NCI-H510A treated with DMSO at 0.1 percent for 48 hours (cell line): ENCODE measurements around the gene C1QTNF6.

Source experiments
- DNase-seq: peaks from one replicate; lab custom pipeline; 2025; lab: John Stamatoyannopoulos, UW

Gene C1QTNF6

DNA sequence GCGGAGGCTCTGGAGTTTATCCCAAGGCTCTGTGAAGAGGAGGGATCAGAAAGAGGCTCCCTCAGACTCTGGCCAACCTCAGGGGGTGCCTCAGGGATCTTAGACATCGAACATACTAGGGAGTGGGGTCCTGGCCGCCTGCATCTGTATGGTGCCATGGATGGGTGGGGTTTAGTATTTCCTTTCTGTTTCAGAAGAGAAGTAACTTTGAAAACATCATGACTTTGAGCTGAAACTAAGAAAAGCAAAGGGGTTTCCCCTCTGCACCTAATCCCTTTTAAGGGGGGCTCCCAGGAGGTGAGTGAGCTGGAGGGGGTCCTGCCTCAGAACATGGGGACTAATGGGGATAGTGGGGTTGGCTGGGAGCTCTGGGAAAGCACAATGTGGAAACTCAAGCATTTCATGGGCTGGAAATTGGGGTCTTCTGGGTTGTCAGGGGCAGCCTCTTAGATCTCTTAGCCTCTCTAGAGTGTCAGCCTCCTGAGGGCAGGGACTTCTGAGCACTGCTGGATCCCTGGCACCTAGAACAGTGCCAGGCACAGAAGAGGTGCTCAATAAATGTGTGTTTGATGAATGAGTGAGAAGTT lies 36.0 kb upstream of the C1QTNF6 start:
- DNase-seq: no peak

DNA sequence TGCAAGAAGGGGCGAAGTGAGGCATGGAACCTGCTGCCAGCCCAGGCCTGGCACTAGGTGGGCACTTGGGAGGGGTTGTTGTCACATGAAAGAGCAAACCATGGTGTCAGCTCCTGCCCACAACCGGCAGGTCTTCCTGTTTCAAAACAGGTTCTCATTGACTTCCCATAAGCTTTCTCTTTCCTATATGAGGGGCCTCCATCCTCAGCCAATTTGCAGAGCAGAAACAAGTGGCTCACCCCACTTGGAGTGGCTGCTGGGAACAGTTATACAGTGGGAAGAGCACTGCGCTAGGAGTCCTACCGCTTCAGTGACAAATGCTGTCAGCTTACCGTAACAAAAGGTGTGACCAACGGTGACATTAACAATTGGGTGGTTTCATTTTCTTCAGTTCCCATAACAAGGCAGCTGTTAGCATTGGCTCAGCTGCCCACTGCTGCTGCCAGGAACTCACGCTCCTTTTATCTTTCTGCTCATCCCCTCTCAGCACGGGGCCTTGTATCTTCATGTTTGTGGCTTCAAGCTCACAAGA lies 34.5 kb upstream of the C1QTNF6 start:
- no peak for DNase-seq

DNA sequence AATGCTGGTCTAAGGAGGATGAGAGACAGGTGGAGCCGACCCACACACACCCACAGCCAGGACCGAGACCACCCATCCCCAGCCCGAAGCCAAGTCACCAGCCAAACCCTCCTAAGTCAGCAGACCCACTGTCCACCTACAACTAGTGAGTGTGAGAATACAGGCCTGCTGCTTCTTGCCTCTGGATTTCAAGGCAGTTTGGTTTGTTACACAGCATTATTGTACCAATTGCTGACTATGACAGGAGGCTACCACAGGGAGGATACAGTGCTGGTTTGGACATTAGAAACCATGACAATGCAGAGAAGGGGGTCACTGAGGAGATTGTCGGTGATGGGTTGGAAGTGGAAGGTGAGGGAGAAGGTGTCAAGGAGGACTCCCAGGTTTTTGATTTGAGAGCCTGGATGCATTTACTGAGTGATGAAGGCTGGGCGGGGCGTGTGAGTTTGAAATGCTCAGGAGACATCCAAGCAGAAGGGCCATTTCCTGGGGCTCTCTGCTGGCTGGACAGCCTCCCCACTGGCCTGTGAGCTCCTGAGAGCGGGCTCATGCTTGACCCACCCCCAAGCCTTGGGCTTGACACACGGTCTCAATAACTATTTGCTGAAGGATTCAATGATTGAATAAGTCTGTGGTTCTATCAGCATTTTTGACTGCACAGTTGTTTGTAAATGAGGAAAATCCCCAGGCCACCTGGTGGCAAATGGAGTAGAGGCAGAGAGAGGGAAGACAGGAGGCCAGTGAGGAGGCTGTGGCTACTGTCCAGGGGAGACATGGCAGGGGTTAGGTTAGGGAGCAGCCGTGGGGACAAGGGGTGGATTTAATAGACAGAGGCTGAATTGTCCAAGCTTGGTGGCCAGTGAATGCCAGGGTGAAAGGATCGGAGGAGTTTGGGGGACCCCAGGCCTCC lies 33.6 kb upstream of the C1QTNF6 start:
- DNase-seq: no peak

DNA sequence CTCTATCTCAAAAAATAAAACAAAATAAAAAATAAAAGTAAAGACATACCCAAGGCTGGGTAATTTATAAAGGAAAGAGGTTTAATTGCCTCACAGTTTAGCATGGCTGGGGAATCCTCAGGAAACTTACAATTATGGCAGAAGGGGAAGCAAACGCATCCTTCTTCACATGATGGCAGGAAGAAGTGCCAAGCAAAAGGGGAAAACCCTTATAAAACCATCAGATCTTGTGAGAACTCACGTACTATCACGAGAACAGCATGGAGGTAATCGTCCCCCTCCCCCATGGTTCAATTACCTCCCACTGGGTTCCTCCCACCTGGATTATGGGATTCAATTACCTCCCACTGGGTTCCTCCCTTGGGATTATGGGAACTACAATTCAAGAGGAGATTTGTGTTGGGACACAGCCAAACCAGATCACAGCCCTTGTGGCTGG lies 32.5 kb upstream of the C1QTNF6 start:
- no peak for DNase-seq

DNA sequence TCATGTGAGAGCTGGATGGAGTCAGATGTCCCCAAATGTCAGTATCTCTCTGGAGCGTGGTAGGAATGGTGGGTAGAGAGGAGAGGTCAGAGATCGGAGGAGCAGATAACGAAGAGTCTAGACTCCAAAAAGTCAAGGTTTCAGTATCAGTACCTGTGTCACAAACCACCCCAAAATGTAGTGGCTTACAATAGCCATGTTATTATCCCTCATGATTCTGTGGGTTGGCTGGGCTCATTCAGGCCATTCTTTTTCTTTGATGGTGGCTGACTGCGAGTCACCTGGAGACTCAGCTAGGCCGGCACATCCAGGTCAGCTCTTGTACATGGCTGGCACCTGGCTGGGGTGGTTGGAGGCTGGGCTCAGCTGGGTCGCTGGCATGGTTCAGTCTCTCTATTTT lies 31.5 kb upstream of the C1QTNF6 start:
- DNase-seq: no peak

DNA sequence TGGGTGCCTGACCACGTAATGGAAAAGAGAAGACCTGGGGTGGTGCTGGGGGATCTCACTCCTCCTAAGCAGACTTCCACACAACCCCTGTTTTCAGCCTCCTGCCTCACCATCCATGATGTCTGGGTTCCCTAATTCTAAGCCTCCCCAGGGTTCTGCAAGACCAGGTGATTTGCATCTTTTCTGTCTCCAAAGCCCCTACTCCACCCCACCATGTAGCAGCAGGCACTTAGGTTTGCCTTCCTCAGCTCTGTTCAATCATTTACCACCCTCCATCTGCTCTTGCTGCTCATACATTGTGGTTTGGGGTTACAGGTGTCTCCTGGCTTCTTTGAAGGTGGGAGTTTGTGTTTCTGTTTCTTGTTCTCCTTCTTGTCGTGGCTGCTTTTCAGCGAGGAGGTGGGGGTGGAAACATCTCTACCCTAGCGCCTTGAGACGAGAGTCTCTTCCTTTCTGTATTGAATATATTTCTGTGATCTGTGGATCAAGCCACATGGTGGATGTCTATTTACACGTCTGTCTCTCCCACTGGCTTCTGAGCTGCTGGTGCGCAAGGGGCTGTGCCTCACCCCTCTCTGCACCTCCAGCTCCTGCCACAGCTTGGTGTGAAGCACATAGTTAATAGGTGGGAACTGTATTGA lies 30.8 kb upstream of the C1QTNF6 start:
- DNase-seq: no peak

DNA sequence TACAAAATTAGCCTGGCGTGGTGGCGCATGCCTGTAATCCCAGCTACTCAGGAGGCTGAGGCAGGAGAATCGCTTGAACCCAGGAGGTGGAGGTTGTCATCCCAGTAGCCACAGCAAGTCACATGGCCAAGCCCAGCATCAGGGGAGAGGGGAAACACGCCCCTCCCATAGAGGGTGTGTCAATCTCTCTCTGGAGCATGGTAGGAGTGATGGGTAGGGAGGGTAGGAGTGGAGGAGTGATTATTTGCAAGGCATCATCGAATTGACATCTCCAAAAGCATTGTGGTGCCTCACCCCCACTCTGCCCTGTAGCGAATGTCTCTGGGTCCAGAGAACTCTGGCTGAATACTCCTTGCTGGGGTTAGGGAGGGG lies 30.3 kb upstream of the C1QTNF6 start:
- DNase-seq: no peak

DNA sequence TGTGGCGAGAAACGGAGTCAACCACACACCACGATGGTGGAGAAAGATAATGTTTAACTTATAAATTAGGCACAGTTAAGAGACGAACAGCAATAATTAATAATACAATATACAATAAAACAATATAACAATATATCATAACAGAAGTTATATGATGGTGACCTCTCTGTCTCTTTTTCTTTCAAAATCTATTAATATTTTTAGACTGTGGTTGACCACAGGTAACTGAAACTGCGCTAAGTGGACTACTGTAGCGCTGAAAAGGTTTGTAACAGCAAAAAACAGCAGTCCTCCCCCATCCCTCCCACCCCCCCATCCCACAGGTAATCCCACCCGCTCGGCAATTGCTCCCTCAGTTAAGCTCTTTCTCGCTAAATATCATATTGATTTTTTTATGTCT lies 27.8 kb upstream of the C1QTNF6 start:
- DNase-seq: no peak

DNA sequence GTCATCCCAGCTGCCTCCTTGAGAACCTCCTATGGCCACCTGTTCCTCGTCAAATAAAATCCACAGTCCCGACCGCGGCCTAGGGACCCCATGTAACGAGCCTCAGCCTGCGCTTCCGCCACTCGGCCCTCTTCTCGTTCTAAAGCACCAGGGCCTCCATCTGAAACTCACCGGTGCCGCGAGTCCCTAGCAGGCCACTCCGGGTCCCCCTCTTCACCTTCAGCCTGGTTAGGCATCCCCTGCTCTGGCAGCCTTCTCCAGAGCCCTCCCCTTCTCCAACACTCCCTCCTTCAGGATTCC lies 26.6 kb upstream of the C1QTNF6 start:
- DNase-seq: no peak

DNA sequence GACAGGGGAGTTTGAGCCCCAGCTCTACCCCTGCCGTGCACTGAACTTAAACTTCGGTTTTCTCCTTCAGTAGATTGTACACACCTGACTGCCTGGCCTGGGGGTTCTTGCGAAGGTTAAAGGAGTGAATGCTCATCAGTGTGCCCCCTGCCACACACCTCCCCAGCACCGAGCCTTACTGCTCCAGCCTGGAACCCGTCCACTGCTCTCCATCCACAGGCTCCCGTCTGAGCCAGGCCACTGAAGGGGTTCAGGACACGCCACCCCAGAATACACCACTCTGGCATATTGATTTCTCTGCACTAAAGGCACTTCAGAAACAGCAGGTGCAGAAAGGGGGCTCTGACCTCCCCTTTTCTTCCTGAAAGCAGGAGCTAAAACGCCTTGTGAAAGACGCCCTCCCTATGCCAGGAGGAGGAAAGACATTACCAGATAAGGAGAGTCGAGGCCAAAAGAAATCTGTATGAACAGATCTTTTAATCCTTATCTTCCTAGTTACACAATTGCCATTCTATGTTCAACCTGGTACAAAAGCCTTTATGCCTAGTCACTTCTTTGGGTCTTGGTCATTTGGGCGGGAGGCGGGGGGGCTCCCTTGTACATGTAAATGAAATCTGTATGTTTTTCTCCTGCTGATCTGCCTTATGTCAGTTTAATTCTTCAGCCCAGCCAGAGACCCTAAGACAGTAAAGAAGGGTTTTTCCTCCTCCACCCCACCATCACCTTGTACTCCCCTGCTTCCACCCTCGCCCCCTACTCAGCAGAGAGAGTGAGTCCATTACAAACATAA lies 26.1 kb upstream of the C1QTNF6 start:
- DNase-seq: no peak

DNA sequence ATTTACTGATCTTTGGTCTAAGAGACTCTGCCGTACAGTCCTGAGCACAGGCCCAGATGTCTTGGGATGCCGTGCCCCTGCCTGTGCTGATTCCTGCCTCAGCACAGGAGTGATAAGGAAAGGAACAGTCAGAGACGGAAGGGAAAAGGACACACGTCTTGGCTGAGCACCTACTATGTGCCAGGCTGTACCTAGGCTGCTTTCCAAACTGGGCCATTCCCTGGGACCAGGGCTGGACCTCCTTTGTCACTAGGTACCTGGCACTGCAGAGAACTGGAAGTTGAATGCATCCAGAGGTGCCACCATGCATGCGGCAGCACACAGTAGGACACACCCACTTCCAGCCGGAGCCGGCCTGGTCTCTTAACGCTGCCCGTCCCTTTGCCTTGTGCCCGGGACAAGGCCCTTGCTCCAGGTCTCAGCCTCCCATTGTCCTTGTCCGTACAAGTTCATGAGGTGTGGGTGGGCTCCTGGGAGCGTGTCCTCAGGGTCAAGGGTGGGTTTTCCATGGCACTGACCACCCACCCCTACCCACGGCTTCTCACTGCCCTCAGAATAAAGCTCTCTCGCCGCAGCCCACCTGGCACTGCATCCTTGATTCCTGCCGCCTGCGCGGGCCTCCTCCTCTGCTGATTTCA lies 25.3 kb upstream of the C1QTNF6 start:
- no peak for DNase-seq

DNA sequence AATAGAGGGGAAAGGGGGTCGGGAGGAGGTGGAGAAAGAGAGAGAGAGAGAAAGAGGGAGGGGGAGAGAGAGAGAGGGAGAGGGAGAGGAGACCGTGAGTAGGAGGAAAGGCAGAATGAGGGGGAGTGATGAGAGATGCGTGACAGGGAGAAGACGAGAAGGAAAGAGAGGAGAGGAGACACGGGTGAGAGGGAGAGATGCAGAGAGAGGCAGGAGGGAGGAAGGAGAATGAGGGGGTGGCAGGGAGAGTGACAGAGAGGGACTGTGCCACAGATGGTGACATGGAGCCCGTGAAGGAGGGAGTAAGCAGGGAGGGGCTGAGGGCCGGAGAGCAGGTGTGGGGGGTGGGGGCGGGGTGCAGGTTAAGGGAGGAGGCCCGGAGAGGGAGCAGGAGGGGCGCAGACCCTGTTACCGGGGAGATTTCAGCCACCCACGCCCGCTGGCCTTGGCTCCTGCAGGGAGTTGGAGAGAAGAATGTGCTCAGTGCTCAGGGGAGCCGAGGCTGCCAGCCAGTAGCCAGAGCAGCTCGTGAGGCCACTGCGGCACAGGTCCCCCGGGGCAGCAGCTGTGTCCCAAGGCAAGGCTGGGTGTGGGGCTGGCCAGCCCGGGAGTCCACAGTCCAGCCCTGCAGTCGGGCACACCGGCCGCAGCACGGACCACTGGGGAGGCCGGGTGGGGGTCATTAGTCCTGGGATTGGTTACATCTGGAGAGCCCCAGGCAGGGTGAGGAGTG lies 24.3 kb upstream of the C1QTNF6 start, which contains the start of gene SSTR3:
Gene SSTR3 (minus strand): TSS at position 304 of the 733 bp plus-strand sequence. CDS start 4,674 bp downstream, outside the sequence.
- no peak for DNase-seq

DNA sequence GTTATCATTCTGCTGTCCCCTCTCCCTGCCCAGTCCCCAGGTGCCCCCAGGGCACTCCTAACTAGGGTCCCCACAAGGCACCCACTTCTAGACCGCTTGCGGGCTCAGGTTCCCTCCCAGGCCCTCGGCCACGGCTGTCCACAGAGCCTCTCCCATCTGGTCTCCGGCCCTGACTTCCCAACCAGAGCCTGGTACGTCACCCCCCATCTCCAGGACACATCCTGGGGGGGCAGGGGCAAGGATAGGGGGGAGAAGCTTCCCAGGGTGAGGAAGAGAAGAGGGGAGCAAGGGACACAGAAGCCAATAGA lies 23.8 kb upstream of the C1QTNF6 start:
- DNase-seq: no peak

DNA sequence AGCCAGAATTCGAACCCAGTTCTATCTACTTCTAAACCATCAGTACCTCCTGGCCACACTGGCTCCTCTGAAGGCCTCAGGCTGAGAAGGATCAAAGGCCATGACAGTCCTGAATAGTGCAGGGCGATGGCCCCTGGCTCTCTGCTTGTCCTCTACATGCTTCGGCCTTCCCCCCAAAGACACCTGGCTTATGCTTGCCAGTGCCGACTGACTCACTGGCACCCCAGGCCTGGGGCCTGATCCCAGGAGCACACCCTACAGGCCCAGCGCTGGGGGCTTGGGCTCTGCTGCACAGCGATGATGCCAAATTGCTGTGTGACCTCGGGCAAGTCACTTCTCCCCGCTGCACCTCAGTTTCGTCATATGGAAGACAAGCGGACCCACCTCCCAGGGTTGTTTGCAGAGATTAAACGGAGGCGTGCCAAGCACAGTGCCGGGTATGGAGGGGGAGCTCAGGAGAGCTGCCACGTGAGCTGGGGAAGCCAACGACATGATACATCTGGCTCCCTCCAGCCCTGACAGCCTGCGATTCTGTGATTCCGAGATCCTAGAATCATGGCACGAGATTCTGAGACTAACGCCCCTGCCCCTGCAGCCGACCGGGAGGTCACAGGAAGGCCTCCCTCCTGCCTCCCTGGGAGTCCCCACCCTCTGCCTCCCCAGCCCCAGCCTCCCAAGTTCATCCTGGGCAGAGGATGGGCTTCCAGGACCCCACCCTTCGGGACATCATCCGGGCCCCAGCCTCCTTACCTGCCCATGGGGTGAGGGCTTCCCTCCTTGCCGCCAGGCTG lies 23.2 kb upstream of the C1QTNF6 start:
- DNase-seq: no peak

DNA sequence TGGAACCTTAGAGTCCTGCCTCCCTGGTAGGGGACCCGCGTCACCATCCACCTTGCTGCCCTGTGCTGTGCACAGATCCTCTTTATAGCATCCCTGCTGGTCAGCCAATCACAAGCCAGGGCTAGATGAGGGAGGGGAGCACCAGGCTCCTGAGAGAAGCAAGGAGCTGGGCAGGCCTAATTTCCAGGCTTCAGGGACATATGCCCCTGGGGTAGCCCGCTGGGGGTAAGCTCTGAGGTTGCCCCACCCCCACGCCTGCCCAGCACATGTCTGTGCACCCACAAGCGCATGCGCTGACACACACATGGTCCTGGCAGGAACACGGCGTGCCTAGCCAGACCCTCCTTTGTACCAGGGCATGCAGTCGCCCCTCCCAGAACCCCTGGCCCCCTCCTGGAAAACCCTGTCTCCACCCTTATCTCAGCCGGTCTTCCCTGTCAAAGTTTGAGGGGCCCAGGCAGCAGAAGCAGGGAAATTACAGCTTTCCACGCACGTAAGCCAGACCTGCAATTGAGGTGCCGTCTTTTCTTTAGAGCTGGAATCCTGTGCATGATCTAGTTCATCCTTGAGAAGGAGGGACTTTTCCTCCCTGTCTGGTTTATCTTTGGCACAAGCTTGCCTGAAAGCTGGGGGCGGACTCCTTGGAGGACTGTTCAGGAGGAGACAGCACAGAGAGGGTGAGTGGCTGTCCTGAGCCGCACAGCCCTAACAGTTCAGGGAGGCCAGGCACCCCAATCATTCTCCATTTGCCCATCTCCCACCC lies 22.2 kb upstream of the C1QTNF6 start:
- no peak for DNase-seq

DNA sequence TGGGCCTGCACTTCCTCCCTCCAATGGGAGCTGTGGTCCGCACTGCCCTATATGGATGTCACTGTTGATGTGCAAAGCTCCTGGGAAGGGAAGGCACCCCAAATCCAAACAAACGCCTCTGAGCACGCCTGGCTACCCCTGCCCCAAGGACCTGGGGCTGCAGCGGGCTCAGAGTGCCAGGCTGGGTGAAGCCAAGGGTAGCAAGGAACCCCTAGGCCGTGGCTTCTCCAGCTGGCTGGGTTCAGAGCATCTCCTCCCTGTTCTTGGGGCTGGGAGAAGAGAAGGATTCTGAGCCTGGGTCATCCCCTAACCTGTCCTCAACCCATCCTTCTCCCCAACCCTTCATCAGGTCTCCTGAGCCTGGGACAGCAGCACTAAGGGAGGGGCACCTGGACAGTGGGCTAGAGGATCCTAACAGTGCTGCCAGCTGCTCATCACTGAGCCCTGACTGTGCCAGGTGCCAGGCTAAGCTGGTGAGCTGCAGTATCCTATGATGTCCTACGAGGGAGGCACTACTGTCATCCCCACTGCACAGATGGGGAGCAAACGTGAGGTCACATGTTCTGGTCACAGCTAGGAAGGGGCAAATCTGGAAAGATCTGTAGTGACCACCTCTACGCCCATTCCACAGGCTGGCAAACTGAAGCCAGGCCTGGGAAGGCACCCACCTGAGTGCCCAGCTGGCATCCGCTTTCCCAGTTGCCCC lies 21.2 kb upstream of the C1QTNF6 start:
- no peak for DNase-seq

DNA sequence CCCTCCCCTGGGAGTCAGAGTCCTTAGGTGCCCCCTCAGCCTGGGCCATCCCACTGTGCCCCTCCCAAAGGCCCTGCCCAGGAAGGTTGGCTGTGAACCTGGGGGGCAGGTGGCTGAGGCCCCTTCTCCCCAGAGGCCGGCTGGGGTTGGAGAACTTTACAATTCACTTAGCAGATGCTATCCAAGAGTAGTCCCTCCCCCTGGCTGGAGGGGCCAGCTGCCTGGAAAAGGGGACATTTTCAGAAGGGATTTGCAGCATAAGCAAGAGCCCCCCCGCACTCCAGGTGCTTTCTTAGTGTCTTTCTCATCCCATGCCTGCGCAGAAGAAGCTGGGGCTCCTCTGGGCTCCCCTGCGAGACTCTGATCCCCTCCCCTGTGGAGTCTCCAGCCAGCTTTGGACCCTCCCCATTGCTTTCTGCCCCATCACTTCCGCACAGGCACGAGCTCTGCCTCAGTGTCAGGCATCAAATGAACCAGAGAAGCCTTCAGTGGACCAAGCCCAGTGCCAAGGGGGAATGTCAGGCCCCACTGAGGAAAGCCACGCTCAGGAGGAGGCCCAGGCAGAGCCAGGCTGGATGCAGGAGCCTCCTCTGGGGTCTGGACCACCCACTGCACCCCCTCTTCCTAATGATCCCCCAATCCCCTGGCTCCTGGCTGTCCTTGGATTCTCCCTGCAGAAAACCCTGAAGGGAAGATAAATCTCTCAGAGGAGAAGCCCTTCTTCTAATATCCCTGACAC lies 20.5 kb upstream of the C1QTNF6 start:
- DNase-seq: no peak

DNA sequence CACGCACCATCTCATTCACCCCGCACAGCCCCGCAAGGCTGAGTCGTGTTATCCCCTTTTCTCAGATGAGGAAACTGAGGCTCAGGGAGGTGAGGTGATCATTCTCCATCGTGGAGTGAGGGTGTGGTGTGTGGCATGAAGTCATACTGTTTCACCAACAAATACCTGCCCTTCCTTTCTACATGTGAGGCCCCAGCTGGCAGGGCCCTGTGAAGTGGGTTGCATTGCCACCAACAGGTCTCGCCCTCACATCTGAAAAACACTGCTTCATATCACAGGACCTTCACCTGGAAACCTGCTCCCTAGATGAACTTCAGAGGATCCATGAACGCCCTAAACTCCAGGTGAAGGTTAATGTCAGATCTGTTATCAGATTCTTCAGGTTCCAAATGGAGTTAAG lies 19.9 kb upstream of the C1QTNF6 start:
- DNase-seq: no peak
